HG02678 (cell line): ENCODE measurements around the gene PGAM1.
"Not testable (repeated sequence)": the region's sequence is repeated elsewhere in the genome, so short reads cannot be mapped to it uniquely, and the experiment has no call there.

Experiments used
- ATAC-seq: cut with Tn5 transposase; IDR thresholded peaks from one replicate; pipeline ENCODE4 v1.9.1; 2021; ENCODE audit warnings: mild to moderate bottlenecking, moderate library complexity; ENCODE audit not compliant: unreplicated experiment

Gene PGAM1

GRCh38 chr10:97407211-97407951 is 18.6 kb upstream of the PGAM1 start:
- peak; percentile 95 for ATAC-seq

GRCh38 chr10:97407952-97408248 is 18.1 kb upstream of the PGAM1 start:
- no peak for ATAC-seq

- no peak for ATAC-seq
Observed at GRCh38 chr10:97408496-97408992, 17.4 kb upstream of the PGAM1 start.

GRCh38 chr10:97411406-97411805 is 14.6 kb upstream of the PGAM1 start:
- no peak for ATAC-seq

GRCh38 chr10:97412891-97413304 is 13.1 kb upstream of the PGAM1 start:
- ATAC-seq, result no peak

GRCh38 chr10:97416565-97416964 is 9.4 kb upstream of the PGAM1 start:
- no peak for ATAC-seq

- ATAC-seq, result not testable (repeated sequence)
Observed at GRCh38 chr10:97423757-97424098, 2.3 kb upstream of the PGAM1 start.

- no peak for ATAC-seq
Observed at GRCh38 chr10:97426776-97427570, 982 bp downstream of the PGAM1 start.

- ATAC-seq, result no peak
Observed at GRCh38 chr10:97427571-97428179, 1.7 kb downstream of the PGAM1 start.

GRCh38 chr10:97428572-97428981 is 2.6 kb downstream of the PGAM1 start:
- ATAC-seq, result no peak

- no peak for ATAC-seq
Observed at GRCh38 chr10:97434055-97434454, 8.1 kb downstream of the PGAM1 start.

- no peak for ATAC-seq
Observed at GRCh38 chr10:97434557-97434956, 8.6 kb downstream of the PGAM1 start.

- ATAC-seq, result no peak
Observed at GRCh38 chr10:97435211-97435610, 9.2 kb downstream of the PGAM1 start.

GRCh38 chr10:97442277-97442676 is 16.3 kb downstream of the PGAM1 start:
- no peak for ATAC-seq

GRCh38 chr10:97444212-97444611 is 18.2 kb downstream of the PGAM1 start:
- ATAC-seq, result no peak

GRCh38 chr10:97445357-97445721 is 19.3 kb downstream of the PGAM1 start:
- ATAC-seq, result no peak

GRCh38 chr10:97445722-97446639 is 20.0 kb downstream of the PGAM1 start, which contains the start of the genes EXOSC1 and ZDHHC16:
Gene EXOSC1, minus strand, starts transcription at chr10:97446006. Its CDS starts 21 bp downstream, at chr10:97445985.
Gene ZDHHC16, plus strand, starts transcription at chr10:97446175. Its CDS starts 5,501 bp downstream, at chr10:97451676.
- peak; percentile 95 for ATAC-seq

- no peak for ATAC-seq
Observed at GRCh38 chr10:97450828-97451227, 24.8 kb downstream of the PGAM1 start.

- ATAC-seq, result no peak
Observed at GRCh38 chr10:97451605-97452004, 25.6 kb downstream of the PGAM1 start.

GRCh38 chr10:97452352-97452751 is 26.4 kb downstream of the PGAM1 start:
- ATAC-seq, result no peak
